ENCODE results near the gene ZRANB1.

Gene ZRANB1

GRCh38 chr10:124926548-124926947, 15.4 kb upstream of the ZRANB1 start:
- no peak for TF ChIP-seq CTCF (conservative IDR thresholded peaks at IDR 0.05)
- no peak overlapping the region for H3K27ac ChIP-seq

DNA sequence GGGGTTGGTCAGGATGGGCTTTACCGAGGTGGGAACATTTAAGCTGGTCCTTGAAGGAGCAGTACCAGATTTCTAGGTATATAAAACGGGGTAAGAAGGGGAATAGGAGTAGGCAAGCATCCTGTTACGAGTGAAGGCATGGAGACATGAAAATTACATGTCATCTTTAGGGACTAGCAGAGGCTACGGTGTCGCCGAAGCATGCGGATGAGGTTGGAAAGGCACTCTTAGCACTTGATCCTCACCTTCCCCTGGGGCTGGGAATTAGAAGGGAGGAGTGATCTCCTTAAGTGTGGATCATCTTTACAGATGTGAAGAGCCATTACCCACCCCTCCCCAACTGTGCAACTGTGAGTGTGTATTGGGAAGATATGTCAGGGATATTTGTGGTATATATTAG, 13.8 kb upstream of the ZRANB1 start:
- TF ChIP-seq CTCF (conservative IDR thresholded peaks at IDR 0.05), result no peak
- no peak overlapping the region for H3K27ac ChIP-seq

- no peak overlapping the region for H3K27ac ChIP-seq
- no peak for TF ChIP-seq CTCF (conservative IDR thresholded peaks at IDR 0.05)
Measured at GRCh38 chr10:124928545-124928944, 13.4 kb upstream of the ZRANB1 start.

DNA sequence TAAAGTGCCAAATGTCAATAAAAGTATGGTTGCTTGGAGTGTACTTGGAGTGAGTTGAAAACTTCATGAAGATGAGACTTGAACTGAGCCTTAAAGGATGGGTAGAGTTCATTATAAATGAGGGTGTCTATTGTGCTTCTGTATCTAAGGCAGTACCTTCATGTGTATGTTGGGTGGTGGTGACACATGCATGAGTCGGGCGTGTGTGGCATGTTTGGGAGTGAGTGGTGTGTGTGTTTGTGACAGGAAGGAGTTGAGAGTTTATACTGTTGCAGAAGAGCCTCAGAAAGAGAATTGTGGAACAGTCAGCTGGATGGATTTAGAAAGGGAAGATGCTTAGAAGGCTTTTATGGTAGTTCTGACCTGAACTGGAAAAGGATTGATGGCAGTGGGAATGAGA, 6.0 kb upstream of the ZRANB1 start:
- TF ChIP-seq CTCF (conservative IDR thresholded peaks at IDR 0.05), result no peak
- no peak overlapping the region for H3K27ac ChIP-seq

DNA sequence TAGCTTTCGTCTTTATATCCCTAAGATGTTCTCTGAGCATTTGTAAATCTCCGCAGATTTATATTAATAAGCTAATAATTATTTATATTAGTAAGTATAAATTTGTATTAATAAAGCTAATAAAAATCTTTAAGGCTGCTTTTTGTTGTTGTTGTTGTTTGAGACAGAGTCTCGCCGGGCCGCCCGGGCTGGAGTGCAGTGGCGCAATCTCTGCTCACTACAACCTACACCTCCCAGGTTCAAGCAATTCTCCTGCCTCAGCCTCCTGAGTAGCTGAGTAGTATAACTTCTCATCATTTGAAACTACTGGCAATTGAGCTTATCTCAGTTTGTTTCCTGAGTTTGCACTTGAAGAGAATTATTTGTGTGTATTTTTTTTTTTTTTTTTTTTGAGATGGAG, 5.1 kb upstream of the ZRANB1 start:
- H3K27ac ChIP-seq, result no peak overlapping the region
- TF ChIP-seq CTCF (conservative IDR thresholded peaks at IDR 0.05), result no peak

- H3K27ac ChIP-seq, result no peak overlapping the region; the same call in 1 of the 2 replicates
- TF ChIP-seq CTCF (conservative IDR thresholded peaks at IDR 0.05), result no peak
Measured at GRCh38 chr10:124939290-124939689, 2.6 kb upstream of the ZRANB1 start.

DNA sequence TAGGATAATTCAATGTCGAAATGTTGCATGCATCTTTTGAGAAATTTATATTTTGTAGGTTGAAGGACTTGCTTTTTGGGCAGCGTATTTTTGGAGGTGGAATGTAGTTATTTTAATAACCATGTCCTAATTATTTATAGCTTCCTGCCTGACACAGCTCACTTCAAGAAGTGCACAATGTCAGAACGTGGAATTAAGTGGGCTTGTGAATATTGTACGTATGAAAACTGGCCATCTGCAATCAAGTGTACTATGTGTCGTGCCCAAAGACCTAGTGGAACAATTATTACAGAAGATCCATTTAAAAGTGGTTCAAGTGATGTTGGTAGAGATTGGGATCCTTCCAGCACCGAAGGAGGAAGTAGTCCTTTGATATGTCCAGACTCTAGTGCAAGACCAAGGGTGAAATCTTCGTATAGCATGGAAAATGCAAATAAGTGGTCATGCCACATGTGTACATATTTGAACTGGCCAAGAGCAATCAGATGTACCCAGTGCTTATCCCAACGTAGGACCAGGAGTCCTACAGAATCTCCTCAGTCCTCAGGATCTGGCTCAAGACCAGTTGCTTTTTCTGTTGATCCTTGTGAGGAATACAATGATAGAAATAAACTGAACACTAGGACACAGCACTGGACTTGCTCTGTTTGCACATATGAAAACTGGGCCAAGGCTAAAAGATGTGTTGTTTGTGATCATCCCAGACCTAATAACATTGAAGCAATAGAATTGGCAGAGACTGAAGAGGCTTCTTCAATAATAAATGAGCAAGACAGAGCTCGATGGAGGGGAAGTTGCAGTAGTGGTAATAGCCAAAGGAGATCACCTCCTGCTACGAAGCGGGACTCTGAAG, 620 bp downstream of the ZRANB1 start:
- no peak overlapping the region for H3K27ac ChIP-seq
- TF ChIP-seq CTCF (conservative IDR thresholded peaks at IDR 0.05), result no peak

All from VCaP (cell line).